IPS-20b (cell line): ENCODE data around the gene PGF.
"Not testable (repeated sequence)": the region's sequence is repeated elsewhere in the genome, so short reads cannot be mapped to it uniquely, and the experiment has no call there.

ENCODE experiments used
- H3K27ac ChIP-seq: one replicate; pipeline ENCODE4 v1.5.1; 2013; ENCODE audit warnings: low read length
- H3K27me3 ChIP-seq: 2 replicates; pipeline ENCODE4 v1.6.1; 2013; ENCODE audit warnings: mild to moderate bottlenecking, low read length, inconsistent platforms; ENCODE audit not compliant: insufficient read depth
- H3K36me3 ChIP-seq: 2 replicates; pipeline ENCODE4 v1.6.1; 2013; ENCODE audit warnings: low read depth, mild to moderate bottlenecking, inconsistent platforms, low read length, moderate library complexity; ENCODE audit not compliant: insufficient read depth
- H3K4me1 ChIP-seq: 2 replicates; pipeline ENCODE4 v1.6.1; 2013; ENCODE audit warnings: mild to moderate bottlenecking, control low read depth, inconsistent platforms, low read length, moderate library complexity; ENCODE audit not compliant: insufficient read depth
- H3K4me3 ChIP-seq: 2 replicates; pipeline ENCODE4 v1.5.1; 2013; ENCODE audit warnings: mild to moderate bottlenecking, low read length, inconsistent platforms
- H3K9ac ChIP-seq: 2 replicates; pipeline ENCODE4 v1.6.1; 2013; ENCODE audit warnings: low read depth, mild to moderate bottlenecking, inconsistent platforms, low read length, moderate library complexity
- H3K9me3 ChIP-seq: 2 replicates; pipeline ENCODE4 v1.6.1; 2013; ENCODE audit warnings: mild to moderate bottlenecking, low read depth, low read length, inconsistent platforms; ENCODE audit not compliant: insufficient read depth

Gene PGF

DNA sequence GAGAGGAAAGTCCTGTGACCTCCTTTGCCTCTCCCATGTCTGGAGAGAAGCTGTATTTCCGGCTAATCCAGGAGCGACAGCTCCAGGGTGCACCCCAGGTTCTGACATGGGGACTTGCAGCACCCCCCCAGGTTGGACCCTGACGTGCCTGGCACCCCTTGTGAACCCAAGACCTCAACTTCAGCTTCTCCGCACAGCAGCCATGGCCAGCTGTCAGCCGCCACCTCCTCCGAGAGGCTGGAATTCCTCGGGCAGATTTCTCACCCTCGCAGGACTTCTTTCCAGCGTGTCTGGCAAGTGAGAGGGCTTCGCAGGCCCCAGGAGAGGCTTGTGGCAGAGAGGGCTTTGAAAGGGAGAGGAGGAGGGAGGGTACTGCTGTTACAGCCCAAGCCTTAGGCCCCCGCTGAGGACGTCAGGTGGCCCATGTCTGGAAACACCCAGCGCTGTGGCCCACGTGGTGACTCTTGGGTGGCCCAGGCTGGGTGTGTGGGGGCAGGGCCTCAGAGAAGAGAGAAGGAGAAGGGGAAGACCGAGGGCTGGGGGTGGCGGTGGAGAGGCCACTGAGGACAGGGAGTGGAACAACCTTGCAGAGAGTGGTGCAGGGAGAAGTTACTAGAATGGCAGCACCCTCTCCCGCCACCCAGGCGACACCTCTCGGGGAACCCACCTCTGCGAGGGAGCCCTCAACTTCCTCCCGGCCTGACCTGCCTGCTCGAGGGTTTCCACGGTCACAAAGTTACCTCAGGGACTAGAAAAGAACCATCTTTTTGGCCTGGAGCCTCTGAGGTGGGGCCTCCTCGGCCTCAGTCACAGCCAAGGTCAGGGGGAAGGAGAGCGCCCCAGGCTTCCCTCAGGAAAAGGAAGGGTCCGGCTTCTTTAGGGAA is 20.7 kb downstream of the PGF start:
- H3K4me3 ChIP-seq, result no peak overlapping the region
- no peaks in the 10 kb centered on the region for H3K27me3 ChIP-seq
- no peak overlapping the region for H3K9ac ChIP-seq
- no peak overlapping the region for H3K27ac ChIP-seq
- no peaks in the 10 kb centered on the region for H3K4me1 ChIP-seq
- H3K36me3 ChIP-seq, result no peaks in the 10 kb centered on the region
- no peaks in the 10 kb centered on the region for H3K9me3 ChIP-seq

DNA sequence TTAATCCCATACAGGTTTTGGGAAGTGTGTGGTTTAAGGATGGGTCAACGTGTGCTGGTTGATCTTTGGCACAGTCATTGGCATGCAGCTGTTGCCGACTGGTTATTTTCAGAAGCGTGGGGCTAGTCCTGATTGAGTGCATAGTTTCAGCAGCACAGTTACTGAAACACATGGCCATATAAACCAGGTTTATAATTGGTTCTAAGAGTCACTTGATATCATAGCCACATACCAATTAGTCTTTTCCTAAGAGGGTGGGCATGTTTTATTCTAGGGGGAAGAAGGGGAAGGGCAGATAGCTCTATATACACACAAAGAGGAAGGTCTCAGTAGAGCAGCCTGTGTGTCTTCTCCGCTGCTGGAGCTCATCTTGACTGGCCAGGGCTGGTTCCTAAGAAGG is 21.4 kb downstream of the PGF start:
- H3K36me3 ChIP-seq, result no peaks in the 10 kb centered on the region

DNA sequence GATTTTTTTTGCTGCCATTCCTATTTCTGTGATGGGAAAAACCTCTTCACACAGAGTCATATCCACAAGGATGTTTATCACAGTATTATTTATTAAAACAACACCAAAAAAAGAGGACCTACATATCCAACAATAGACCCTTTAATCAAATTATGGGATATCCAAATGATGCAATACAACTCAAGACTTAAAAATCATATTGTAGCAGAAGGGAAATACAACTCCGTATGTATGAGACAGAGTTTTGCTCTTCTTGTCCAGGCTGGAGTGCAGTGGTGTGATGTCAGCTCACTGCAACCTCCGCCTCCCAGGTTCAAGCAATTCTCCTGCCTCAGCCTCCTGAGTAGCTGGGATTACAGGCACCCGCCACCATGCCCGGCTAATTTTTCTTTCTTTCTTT is 22.5 kb downstream of the PGF start:
- not testable (repeated sequence) for H3K9me3 ChIP-seq, H3K36me3 ChIP-seq, H3K4me1 ChIP-seq, H3K27ac ChIP-seq, H3K27me3 ChIP-seq, H3K9ac ChIP-seq, H3K4me3 ChIP-seq

More for the DNA sequence above, 21.4 kb downstream of the PGF start:
- no peaks in the 10 kb centered on the region for H3K9me3 ChIP-seq
- no peak overlapping the region for H3K4me3 ChIP-seq
- no peaks in the 10 kb centered on the region for H3K4me1 ChIP-seq
- H3K27me3 ChIP-seq, result no peaks in the 10 kb centered on the region
- no peak overlapping the region for H3K27ac ChIP-seq
- H3K9ac ChIP-seq, result no peak overlapping the region

DNA sequence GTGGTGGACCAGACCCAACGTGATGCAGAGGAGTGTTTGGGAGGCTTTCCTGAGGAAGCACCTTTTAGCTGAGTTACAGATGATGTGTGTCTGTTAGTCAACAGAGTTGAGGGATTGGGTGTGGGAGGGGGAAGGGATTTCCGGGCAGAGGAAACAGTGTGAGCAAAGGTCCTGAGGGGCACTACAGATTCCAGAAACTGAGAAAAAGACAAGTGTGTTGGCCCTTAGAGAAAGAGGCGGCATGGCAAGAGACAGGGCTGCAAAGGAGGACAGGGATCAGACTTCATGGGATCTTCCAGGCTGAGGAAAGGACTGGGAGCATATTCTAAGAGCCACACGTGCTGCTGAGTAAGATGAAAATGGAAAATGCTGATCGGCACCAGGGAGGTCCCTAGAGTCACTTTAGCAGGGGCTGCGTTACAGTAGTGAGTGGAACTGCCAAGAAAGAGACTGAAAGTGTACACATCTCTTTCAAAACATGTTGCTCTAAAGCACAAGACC is 22.9 kb downstream of the PGF start:
- no peak overlapping the region for H3K27ac ChIP-seq
- H3K9ac ChIP-seq, result no peak overlapping the region
- H3K4me3 ChIP-seq, result no peak overlapping the region

DNA sequence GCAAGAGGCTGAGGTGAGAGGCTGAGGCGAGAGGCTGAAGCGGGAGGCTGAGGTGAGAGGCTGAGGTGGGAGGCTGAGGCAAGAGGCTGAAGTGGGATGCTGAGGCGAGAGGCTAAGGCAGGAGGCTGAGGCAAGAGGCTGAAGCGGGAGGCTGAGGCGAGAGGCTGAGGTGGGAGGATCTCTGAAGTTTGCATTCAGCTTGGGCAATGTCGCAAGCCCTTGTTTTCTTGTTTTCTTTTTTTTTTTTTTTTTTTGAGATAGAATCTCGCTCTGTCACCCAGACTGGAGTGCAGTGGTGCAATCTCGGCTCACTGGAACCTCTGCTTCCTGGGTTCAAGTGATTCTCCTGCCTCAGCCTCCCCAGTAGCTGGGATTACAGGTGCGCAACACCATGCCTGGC is 23.7 kb downstream of the PGF start:
- H3K27me3 ChIP-seq, H3K4me3 ChIP-seq, H3K9me3 ChIP-seq, H3K36me3 ChIP-seq, H3K9ac ChIP-seq, H3K4me1 ChIP-seq, H3K27ac ChIP-seq: not testable (repeated sequence)

More for the DNA sequence above, 22.9 kb downstream of the PGF start:
- H3K27me3 ChIP-seq, result no peaks in the 10 kb centered on the region
- no peaks in the 10 kb centered on the region for H3K9me3 ChIP-seq
- H3K4me1 ChIP-seq, result no peaks in the 10 kb centered on the region
- H3K36me3 ChIP-seq, result no peaks in the 10 kb centered on the region

DNA sequence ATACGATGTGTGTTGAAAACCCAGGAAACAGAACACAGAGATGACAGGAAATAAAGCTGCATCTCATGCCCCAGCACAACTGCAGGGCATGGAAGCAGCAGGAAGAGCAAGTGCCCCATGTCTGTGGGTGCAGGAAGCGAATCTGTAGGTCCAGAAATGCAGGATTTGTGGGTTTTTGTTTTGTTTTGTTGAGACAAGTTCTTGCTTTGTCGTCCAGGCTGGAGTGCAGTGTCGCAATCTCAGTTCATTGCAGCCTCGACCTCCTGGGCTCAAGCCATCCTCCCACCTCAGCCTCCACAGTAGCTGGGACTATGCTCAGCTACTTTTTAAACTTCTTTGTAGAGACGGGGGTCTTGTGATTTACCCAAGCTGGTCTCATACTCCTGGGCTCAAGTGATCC is 26.2 kb downstream of the PGF start:
- Histone ChIP-seq H3K9ac (no peak overlapping the region), H3K9me3 (no peaks in the 10 kb centered on the region), H3K27me3 (no peaks in the 10 kb centered on the region; the same call in 1 of the 2 replicates), H3K4me1 (no peaks in the 10 kb centered on the region), H3K4me3 (no peak overlapping the region), H3K27ac (no peak overlapping the region), H3K36me3 (no peaks in the 10 kb centered on the region)

DNA sequence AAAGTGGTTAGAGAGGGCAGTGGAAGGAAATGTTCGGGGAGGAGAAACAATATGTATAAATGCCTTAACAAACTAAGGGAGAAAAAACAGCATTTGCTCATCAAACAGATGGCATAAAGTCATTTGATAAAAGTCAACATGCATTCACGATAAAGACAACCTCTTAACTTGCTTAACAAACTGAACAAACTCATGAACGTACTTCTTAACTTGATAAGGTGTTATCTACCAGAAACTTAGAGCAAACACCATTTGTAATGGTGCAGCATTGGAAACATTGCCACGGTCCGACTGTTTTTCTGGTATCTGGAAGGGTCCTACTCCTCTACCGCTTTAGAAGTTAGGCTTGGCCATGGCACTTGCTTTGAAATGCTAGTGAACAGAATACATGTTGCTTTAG is 28.2 kb downstream of the PGF start:
- H3K9ac ChIP-seq, result no peak overlapping the region
- no peak overlapping the region for H3K4me3 ChIP-seq
- H3K4me1 ChIP-seq, result no peaks in the 10 kb centered on the region
- no peaks in the 10 kb centered on the region for H3K36me3 ChIP-seq
- peaks cover 5% of the 10 kb centered on the region; the same call in 1 of the 2 replicates for H3K27me3 ChIP-seq
- no peak overlapping the region for H3K27ac ChIP-seq
- H3K9me3 ChIP-seq, result no peaks in the 10 kb centered on the region

DNA sequence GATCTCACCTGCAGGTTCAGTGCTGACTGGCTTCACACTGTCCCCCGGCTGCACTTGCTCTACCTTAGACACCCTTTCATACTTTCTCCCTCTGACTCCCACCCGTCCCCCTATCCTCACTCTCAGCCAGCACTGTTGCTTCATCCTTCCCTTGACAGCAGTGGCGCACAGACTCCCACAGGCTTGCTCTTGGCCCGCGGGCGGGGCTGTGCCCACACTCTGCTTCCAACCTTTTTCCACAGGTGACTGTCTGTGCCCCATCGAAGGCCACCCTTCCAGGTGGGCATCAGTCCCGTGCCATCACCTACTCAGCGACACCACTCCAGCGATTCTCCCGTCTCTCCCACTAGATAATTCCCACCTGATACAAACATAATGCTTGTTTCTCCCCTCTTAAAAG is 31.3 kb downstream of the PGF start:
- H3K27me3 ChIP-seq, result peaks cover 8% of the 10 kb centered on the region; the same call in 1 of the 2 replicates
- H3K4me3 ChIP-seq, result no peak overlapping the region
- no peaks in the 10 kb centered on the region for H3K36me3 ChIP-seq
- no peak overlapping the region for H3K27ac ChIP-seq
- H3K9me3 ChIP-seq, result no peaks in the 10 kb centered on the region
- H3K4me1 ChIP-seq, result no peaks in the 10 kb centered on the region
- H3K9ac ChIP-seq, result no peak overlapping the region

DNA sequence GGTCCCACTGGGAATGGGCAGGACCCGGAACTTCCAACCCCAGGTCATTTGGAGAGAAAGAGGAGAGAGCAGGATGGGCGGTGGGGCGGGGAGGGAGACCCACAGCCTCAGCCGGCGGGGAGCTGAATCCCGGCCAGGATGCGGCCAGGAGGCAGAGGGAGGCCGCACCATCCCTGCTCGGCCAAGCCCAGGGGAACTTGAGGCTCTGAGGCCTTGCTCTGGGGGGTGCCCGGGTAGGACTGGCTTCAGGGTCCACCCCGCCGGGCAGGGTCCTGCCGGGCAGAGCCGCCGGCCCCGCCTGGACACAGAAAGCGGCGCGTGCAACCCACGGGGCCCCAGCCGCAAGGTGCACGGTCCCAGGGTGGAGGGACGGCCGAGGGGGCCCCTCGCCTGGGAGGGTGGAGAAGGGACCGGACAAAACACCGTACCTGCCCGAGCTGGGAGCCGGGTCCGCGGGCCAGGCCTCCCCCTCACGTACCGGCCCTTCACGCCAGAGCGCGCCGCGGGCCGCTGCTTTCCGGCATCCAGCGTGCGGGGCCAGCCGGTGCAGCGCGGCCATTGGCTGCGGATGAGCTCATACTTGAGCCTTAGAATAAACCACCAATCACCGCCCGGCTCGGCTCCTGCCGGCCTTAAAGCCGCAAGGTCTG is 32.5 kb downstream of the PGF start, which contains the start of gene RPS6KL1:
TSS of gene RPS6KL1 (minus strand) at position 509 of the 650 bp plus-strand sequence. CDS start 1,719 bp downstream, outside the sequence.
- Histone ChIP-seq H3K9me3 (no peaks in the 10 kb centered on the region), H3K9ac (peak within 1 kb of the TSS; percentile 83; the same call in 1 of the 2 replicates), H3K27me3 (peaks cover 8% of the 10 kb centered on the region; the same call in 1 of the 2 replicates), H3K4me1 (no peaks in the 10 kb centered on the region), H3K27ac (peak within 1 kb of the TSS; percentile 56), H3K36me3 (no peaks in the 10 kb centered on the region), H3K4me3 (peak within 1 kb of the TSS; percentile 82)

DNA sequence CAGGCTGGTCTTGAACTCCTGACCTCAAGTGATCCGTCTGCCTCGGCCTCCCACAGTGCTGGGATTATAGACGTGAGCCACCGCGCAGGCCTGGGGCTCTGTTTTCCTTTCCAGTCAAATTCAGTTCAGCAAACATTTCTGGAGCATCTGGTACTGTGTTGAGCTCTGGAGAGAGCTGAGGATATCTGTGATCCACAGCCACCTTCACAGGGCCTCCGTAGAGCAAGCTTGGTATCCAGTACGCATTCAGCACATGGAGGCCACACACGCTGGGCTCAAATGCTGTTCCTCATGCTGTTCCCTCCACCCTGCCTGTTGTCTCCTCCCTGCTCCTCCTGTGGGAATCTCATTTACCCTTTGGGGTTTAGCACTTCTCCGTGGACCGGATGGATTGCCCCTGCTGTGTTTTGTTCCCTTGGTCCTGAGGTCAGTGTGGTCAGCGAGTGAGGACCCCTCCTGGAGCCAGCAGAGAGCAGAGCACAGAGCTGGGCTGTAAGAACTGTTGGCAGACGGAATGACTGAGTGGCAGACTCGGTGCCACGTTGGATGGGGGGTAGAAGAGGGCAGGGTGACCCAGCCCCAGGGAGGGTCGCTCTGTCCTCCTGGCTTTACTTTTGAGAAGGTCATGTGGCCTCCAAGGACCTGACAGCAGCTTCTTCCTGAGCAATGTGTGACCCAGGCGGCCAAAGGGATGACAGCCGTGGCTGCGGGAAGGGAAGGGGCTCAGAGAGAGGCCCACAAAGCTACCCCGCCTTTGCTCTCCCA is 33.2 kb downstream of the PGF start:
- Histone ChIP-seq H3K9ac (peak overlapping the region; percentile 83; the same call in 1 of the 2 replicates), H3K9me3 (no peaks in the 10 kb centered on the region), H3K4me1 (no peaks in the 10 kb centered on the region), H3K27ac (no peak overlapping the region), H3K4me3 (peak overlapping the region; percentile 82), H3K27me3 (peaks cover 8% of the 10 kb centered on the region; the same call in 1 of the 2 replicates), H3K36me3 (no peaks in the 10 kb centered on the region)

DNA sequence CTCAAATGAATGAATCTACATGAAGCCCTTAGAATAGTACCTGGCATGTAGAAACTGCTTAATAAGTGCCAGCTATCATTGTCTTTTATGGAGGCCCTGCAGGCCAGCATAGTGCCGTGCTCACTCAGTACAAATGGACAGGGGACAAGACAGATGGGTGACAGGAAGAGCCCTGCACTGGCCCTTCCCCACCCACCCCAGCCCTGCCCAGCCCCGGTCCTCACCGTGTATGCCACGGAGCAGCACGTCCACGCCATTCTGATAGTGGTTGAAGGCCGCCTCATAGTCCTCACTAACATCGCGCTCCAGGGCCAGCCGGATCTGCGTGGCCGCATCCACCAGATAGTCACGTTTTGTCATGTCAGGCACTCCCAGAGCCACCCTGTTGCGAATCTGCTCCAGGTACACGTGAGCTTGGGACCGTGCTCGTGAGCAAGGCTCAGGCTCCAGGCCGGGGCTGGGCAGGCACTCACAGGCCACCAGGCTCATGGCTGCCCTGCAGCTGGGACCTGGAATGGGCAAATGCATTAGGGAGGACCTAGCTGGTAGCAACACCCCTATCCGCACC is 34.3 kb downstream of the PGF start:
- Histone ChIP-seq H3K27me3 (peaks cover 8% of the 10 kb centered on the region; the same call in 1 of the 2 replicates), H3K4me3 (no peak overlapping the region), H3K9ac (no peak overlapping the region), H3K27ac (no peak overlapping the region), H3K9me3 (no peaks in the 10 kb centered on the region), H3K4me1 (no peaks in the 10 kb centered on the region), H3K36me3 (no peaks in the 10 kb centered on the region)
